Neural cell (in vitro differentiated cells): Measurements from ENCODE around the gene MUC15.

Experiments used
- EP300 ChIP-seq: fragments of 450-650 bp; conservative IDR thresholded peaks from 2 replicates; pipeline ENCODE4 v1.6.1; 2014; ENCODE audit warnings: antibody characterized with exemption, mild to moderate bottlenecking, moderate library complexity; ENCODE audit not compliant: poor library complexity, severe bottlenecking
- EZH2 ChIP-seq: fragments of 200-600, 300-800 bp; shearing (Covaris generic), sonication (generic); IDR thresholded peaks from 2 replicates; pipeline ENCODE4 v1.6.1; 2014; ENCODE audit warnings: antibody characterized with exemption, low read length, borderline replicate concordance, mild to moderate bottlenecking; ENCODE audit not compliant: insufficient read depth, poor library complexity, severe bottlenecking
- POLR2AphosphoS5 ChIP-seq: IDR thresholded peaks from 2 replicates; pipeline ENCODE4 v1.6.1; 2012
- SMC3 ChIP-seq: fragments of 450-650 bp; conservative IDR thresholded peaks from 2 replicates; pipeline ENCODE4 v1.6.1; 2014; ENCODE audit warnings: antibody characterized with exemption, mild to moderate bottlenecking, moderate library complexity; ENCODE audit not compliant: poor library complexity
- TF ChIP-seq, protein P1 (sequence below): fragments of 450-650 bp; IDR thresholded peaks from 2 replicates; pipeline ENCODE4 v1.5.1; 2014; ENCODE audit warnings: antibody characterized with exemption, mild to moderate bottlenecking, moderate library complexity; ENCODE audit not compliant: poor library complexity, severe bottlenecking
- TF ChIP-seq, protein P2 (sequence below): IDR thresholded peaks from 2 replicates; pipeline ENCODE4 v1.6.1; 2012; ENCODE audit warnings: borderline replicate concordance

DNA sequence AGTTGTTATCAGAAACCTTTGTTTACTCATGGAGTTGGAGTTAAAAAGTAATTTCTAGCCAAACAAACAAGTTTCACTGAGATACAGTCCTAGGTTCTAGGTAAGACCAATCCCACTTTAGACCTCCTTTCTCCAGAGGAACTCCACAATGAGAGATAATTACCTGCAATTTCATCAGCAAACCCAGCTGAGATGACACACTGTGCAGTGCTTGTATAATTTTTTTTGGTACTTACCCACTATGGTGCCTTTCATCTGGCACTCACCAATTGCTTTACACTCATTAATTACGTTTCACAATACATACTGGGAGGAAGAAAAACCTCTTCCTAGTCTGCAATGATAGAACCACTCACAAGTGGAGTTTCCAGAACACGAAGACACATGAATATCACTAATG is 1.8 kb upstream of the MUC15 start:
- TF ChIP-seq, protein P1, sequence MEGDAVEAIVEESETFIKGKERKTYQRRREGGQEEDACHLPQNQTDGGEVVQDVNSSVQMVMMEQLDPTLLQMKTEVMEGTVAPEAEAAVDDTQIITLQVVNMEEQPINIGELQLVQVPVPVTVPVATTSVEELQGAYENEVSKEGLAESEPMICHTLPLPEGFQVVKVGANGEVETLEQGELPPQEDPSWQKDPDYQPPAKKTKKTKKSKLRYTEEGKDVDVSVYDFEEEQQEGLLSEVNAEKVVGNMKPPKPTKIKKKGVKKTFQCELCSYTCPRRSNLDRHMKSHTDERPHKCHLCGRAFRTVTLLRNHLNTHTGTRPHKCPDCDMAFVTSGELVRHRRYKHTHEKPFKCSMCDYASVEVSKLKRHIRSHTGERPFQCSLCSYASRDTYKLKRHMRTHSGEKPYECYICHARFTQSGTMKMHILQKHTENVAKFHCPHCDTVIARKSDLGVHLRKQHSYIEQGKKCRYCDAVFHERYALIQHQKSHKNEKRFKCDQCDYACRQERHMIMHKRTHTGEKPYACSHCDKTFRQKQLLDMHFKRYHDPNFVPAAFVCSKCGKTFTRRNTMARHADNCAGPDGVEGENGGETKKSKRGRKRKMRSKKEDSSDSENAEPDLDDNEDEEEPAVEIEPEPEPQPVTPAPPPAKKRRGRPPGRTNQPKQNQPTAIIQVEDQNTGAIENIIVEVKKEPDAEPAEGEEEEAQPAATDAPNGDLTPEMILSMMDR = no peak
- TF ChIP-seq POLR2AphosphoS5 = peak; percentile 16
- no peak for TF ChIP-seq EP300
- TF ChIP-seq SMC3 = no peak
- no peak for TF ChIP-seq EZH2
- TF ChIP-seq, protein P2, sequence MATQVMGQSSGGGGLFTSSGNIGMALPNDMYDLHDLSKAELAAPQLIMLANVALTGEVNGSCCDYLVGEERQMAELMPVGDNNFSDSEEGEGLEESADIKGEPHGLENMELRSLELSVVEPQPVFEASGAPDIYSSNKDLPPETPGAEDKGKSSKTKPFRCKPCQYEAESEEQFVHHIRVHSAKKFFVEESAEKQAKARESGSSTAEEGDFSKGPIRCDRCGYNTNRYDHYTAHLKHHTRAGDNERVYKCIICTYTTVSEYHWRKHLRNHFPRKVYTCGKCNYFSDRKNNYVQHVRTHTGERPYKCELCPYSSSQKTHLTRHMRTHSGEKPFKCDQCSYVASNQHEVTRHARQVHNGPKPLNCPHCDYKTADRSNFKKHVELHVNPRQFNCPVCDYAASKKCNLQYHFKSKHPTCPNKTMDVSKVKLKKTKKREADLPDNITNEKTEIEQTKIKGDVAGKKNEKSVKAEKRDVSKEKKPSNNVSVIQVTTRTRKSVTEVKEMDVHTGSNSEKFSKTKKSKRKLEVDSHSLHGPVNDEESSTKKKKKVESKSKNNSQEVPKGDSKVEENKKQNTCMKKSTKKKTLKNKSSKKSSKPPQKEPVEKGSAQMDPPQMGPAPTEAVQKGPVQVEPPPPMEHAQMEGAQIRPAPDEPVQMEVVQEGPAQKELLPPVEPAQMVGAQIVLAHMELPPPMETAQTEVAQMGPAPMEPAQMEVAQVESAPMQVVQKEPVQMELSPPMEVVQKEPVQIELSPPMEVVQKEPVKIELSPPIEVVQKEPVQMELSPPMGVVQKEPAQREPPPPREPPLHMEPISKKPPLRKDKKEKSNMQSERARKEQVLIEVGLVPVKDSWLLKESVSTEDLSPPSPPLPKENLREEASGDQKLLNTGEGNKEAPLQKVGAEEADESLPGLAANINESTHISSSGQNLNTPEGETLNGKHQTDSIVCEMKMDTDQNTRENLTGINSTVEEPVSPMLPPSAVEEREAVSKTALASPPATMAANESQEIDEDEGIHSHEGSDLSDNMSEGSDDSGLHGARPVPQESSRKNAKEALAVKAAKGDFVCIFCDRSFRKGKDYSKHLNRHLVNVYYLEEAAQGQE = no peak
